RWPE2 (cell line): ENCODE results near the gene PSMB5.

Experiments used
- ATAC-seq: fragments of 200-7000 bp; cut with Tn5 transposase; 3 replicates; pipeline ENCODE4 v1.9.1; 2021; ENCODE audit warnings: low read depth
- DNase-seq: peaks from one replicate; pipeline ENCODE4 v3.0.0-alpha.2; 2020; ENCODE audit warnings: low spot score
- H3K27ac ChIP-seq: fragments of 450-650 bp; 2 replicates; pipeline ENCODE4 v1.5.1; 2017; ENCODE audit warnings: mild to moderate bottlenecking; ENCODE audit not compliant: poor library complexity, severe bottlenecking
- H3K27me3 ChIP-seq: fragments of 250-450 bp; sonication (Bioruptor Pico); 2 replicates; pipeline ENCODE4 v1.5.1; 2021; ENCODE audit warnings: mild to moderate bottlenecking, moderate library complexity; ENCODE audit not compliant: insufficient read depth, poor library complexity, severe bottlenecking
- H3K36me3 ChIP-seq: fragments of 250-450 bp; sonication (Bioruptor Pico); 2 replicates; pipeline ENCODE4 v1.5.1; 2020; ENCODE audit warnings: low read depth, mild to moderate bottlenecking, moderate library complexity
- H3K4me1 ChIP-seq: fragments of 250-450 bp; sonication (Bioruptor Pico); 2 replicates; pipeline ENCODE4 v1.5.1; 2021; ENCODE audit warnings: mild to moderate bottlenecking, moderate library complexity; ENCODE audit not compliant: insufficient read depth, poor library complexity, severe bottlenecking
- H3K4me3 ChIP-seq: fragments of 250-450 bp; sonication (Bioruptor Pico); 2 replicates; pipeline ENCODE4 v1.5.1; 2021; ENCODE audit warnings: mild to moderate bottlenecking, moderate library complexity; ENCODE audit not compliant: severe bottlenecking
- H3K9me3 ChIP-seq: fragments of 250-450 bp; sonication (Bioruptor Pico); 2 replicates; pipeline ENCODE4 v1.5.1; 2021; ENCODE audit warnings: mild to moderate bottlenecking, moderate library complexity; ENCODE audit not compliant: severe bottlenecking
- CTCF ChIP-seq: fragments of 450-650 bp; IDR thresholded peaks from one replicate; pipeline ENCODE4 v1.5.1; 2017; ENCODE audit warnings: mild to moderate bottlenecking, moderate library complexity; ENCODE audit not compliant: poor library complexity, severe bottlenecking

Gene PSMB5

GRCh38 chr14:23055621-23056144, 21.0 kb upstream of the PSMB5 start:
- Histone ChIP-seq H3K27ac (peak overlapping the region; percentile 73), H3K4me1 (no peaks in the 10 kb centered on the region), H3K36me3 (peaks cover 22% of the 10 kb centered on the region), H3K4me3 (no peak overlapping the region), H3K9me3 (no peaks in the 10 kb centered on the region), H3K27me3 (no peaks in the 10 kb centered on the region)
- no peak for TF ChIP-seq CTCF
- DNase-seq, result peak; percentile 67
- no peak for ATAC-seq

- no peaks in the 10 kb centered on the region for H3K9me3 ChIP-seq
- ATAC-seq (no peak), DNase-seq (peak; percentile 62)
- no peak for TF ChIP-seq CTCF
- H3K4me1 ChIP-seq, result no peaks in the 10 kb centered on the region
- H3K4me3 ChIP-seq, result no peak overlapping the region
- H3K27ac ChIP-seq, result no peak overlapping the region
- H3K36me3 ChIP-seq, result peaks cover 17% of the 10 kb centered on the region
- no peaks in the 10 kb centered on the region for H3K27me3 ChIP-seq
Observed at GRCh38 chr14:23055147-23055550, 20.4 kb upstream of the PSMB5 start.

GRCh38 chr14:23054000-23054811, 19.5 kb upstream of the PSMB5 start:
- H3K9me3 ChIP-seq, result no peaks in the 10 kb centered on the region
- peaks cover 10% of the 10 kb centered on the region for H3K36me3 ChIP-seq
- ATAC-seq (no peak), DNase-seq (peak; percentile 68)
- H3K27ac ChIP-seq, result no peak overlapping the region
- no peaks in the 10 kb centered on the region for H3K27me3 ChIP-seq
- H3K4me1 ChIP-seq, result no peaks in the 10 kb centered on the region
- no peak for TF ChIP-seq CTCF
- H3K4me3 ChIP-seq, result no peak overlapping the region

- DNase-seq, result peak; percentile 60
- H3K27me3 ChIP-seq, result no peaks in the 10 kb centered on the region
- no peak overlapping the region for H3K4me3 ChIP-seq
- TF ChIP-seq CTCF, result no peak
- H3K4me1 ChIP-seq, result no peaks in the 10 kb centered on the region
- no peak overlapping the region for H3K27ac ChIP-seq
- no peak for ATAC-seq
- peaks cover 3% of the 10 kb centered on the region for H3K36me3 ChIP-seq
- no peaks in the 10 kb centered on the region for H3K9me3 ChIP-seq
Observed at GRCh38 chr14:23053426-23053825, 18.7 kb upstream of the PSMB5 start.

GRCh38 chr14:23052671-23053070, 18.0 kb upstream of the PSMB5 start:
- TF ChIP-seq CTCF, result no peak
- Histone ChIP-seq H3K4me1 (no peaks in the 10 kb centered on the region), H3K4me3 (no peak overlapping the region), H3K27me3 (no peaks in the 10 kb centered on the region), H3K27ac (no peak overlapping the region), H3K36me3 (no peaks in the 10 kb centered on the region), H3K9me3 (no peaks in the 10 kb centered on the region)
- DNase-seq (no peak), ATAC-seq (no peak)
